Uterus (tissue), 4 donors: ENCODE data around the gene ACBD6. TPM values are rescaled to one million over a fixed set of nuclear protein-coding genes. Genes with fewer than 3 reads are reported as not detected.
A peak's percentile ranks its signal among the peaks of the same experiment; 100 is the strongest.

Experiments
- DNase-seq, 2 donors: peaks; one replicate each; pipeline ENCODE4 v3.0.0-alpha.2; 2019 to 2020
- H3K27ac ChIP-seq, 2 donors: fragments of 200-600 bp; sonication (generic); 1 replicate in 1 of 2; 2 replicates in 1 of 2; pipeline ENCODE4 v1.5.1; 2016 to 2018
- H3K27me3 ChIP-seq, 2 donors: fragments of 200-600 bp; sonication (generic); one replicate each; pipeline ENCODE4 v1.5.1; 2018 to 2019; ENCODE audit warnings: control low read depth in 1 of 2
- H3K36me3 ChIP-seq, 2 donors: fragments of 200-600 bp; sonication (generic); one replicate each; pipeline ENCODE4 v1.5.1; 2019; ENCODE audit warnings: control low read depth in 1 of 2
- H3K4me1 ChIP-seq, 2 donors: fragments of 200-600 bp; sonication (generic); one replicate each; pipeline ENCODE4 v1.5.1; 2018 to 2019; ENCODE audit warnings: control low read depth in 1 of 2
- H3K4me3 ChIP-seq, 2 donors: fragments of 200-600 bp; sonication (generic); 1 replicate in 1 of 2; 2 replicates in 1 of 2; pipeline ENCODE4 v1.5.1; 2018 to 2019; ENCODE audit warnings: mild to moderate bottlenecking in 1 of 2
- H3K9me3 ChIP-seq, 2 donors: fragments of 200-600 bp; sonication (generic); one replicate each; pipeline ENCODE4 v1.5.1; 2019; ENCODE audit warnings: control low read depth in 1 of 2
- POLR2A ChIP-seq, 2 donors: fragments of 450-650 bp; IDR thresholded peaks; one replicate each; pipeline ENCODE4 v1.6.1; 2016; ENCODE audit warnings: antibody characterized with exemption in 2 of 2, mild to moderate bottlenecking in 1 of 2, moderate library complexity in 1 of 2
- intact Hi-C: fragments of 100-400 bp; cut with DNase I; formaldehyde crosslinking; loops from one replicate; pipeline ENCODE4 v1.15.1; 2023; ENCODE audit warnings: low total_unique reads
- total RNA-seq, 4 donors: library from RNA; depleted of rRNA in 3 of 4; stranded (reverse); fragments of >200 nt in 3 of 4; gene quantifications; one replicate each; pipeline versions ENCODE4 v1.1.0 to v1.2.4, GENCODE V29; 2014 to 2023
- TF ChIP-seq, protein P1 (sequence below), 4 experiments: fragments of 200-600 bp in 2 of 4; fragments of 450-650 bp in 2 of 4; sonication (generic) in 2 of 4; IDR thresholded peaks; one replicate each; pipeline ENCODE4 v1.5.1; 2016 to 2019; ENCODE audit warnings: antibody characterized with exemption in 4 of 4, mild to moderate bottlenecking in 2 of 4, moderate library complexity in 1 of 4
- donor health status: DM: yes; HTN: yes; CAD: no.

The ACBD6 gene
- total RNA-seq, 4 donors from 2014 or later = 22.1 to 54.7 (median 39.6) TPM

DNA sequence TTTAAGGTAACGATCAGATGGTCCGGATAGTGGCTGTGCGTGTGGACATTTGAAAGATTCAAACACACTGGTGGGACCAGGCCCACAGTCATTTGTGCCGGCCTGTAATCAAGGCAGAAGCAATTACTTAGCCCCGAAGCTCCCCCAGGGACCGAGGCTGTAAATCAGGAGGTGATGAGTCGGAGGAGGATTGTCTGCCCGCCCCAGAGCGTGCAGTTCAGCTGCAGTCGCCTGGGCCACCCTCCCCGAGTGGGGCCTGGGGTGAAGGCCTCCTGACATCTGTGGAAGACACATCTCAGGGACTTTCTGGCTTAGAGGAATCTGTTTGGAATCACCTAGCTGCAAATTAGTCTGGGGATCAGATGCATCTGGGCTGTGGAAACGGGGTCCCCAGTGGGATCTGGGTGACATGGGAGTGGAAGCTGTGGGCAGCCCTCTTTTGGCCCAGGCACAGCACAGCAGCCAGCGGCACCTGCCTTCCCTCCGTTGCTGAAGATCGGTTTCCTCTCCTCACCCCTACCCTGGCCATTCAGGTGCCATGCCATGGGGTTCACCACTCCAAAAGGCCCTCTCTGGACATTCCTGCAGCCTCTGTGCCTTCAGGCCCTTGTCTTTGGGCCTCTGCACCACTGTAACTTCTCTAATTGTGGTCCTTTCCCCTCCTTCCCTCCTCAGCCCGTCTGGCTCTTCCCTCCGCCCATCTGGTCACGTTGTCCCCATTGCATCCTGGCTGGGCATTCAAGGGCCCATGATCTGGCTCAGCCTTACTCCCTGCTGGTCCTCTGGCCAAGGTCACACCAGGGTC lies 246.6 kb downstream of the ACBD6 start:
- Histone ChIP-seq H3K27ac (no peak overlapping the region), H3K27me3 (peaks cover 0 to 7% of the 10 kb centered on the region in 2 donors), H3K36me3 (no peaks in the 10 kb centered on the region), H3K4me1 (no peaks in the 10 kb centered on the region), H3K9me3 (no peaks in the 10 kb centered on the region), H3K4me3 (no peak overlapping the region)
- intact Hi-C loops = no loop called here
- DNase-seq = no peak
- TF ChIP-seq POLR2A (IDR thresholded peaks at IDR 0.05) = no peak
- TF ChIP-seq, protein P1, sequence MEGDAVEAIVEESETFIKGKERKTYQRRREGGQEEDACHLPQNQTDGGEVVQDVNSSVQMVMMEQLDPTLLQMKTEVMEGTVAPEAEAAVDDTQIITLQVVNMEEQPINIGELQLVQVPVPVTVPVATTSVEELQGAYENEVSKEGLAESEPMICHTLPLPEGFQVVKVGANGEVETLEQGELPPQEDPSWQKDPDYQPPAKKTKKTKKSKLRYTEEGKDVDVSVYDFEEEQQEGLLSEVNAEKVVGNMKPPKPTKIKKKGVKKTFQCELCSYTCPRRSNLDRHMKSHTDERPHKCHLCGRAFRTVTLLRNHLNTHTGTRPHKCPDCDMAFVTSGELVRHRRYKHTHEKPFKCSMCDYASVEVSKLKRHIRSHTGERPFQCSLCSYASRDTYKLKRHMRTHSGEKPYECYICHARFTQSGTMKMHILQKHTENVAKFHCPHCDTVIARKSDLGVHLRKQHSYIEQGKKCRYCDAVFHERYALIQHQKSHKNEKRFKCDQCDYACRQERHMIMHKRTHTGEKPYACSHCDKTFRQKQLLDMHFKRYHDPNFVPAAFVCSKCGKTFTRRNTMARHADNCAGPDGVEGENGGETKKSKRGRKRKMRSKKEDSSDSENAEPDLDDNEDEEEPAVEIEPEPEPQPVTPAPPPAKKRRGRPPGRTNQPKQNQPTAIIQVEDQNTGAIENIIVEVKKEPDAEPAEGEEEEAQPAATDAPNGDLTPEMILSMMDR (IDR thresholded peaks at IDR 0.05) = no peak

DNA sequence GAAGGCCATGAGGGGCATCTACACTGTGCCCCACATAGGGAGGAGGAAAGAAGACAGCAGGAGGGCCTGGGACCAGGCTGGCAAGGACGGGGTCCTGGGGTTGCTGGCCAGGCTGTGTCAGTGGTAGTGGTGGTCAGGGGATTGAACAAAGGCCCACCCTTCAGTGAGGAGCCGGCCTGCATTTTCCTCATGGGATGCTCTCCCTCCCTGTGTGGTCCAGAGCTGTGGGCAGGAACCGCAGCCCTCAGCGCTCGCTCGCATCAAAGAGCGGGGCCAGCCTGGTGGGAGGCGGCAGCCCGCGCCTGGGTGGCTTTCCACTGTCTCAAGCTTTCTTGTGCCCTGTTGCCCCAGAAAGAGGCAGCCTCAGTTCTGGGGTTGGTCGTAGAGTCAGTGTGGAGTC lies 247.5 kb downstream of the ACBD6 start:
- peaks cover 0 to 7% of the 10 kb centered on the region in 2 donors for H3K27me3 ChIP-seq
- DNase-seq = no peak
- intact Hi-C loops = no loop called here
- H3K4me3 ChIP-seq = no peak overlapping the region
- no peaks in the 10 kb centered on the region for H3K4me1 ChIP-seq
- H3K36me3 ChIP-seq = no peaks in the 10 kb centered on the region
- H3K27ac ChIP-seq = no peak overlapping the region
- H3K9me3 ChIP-seq = no peaks in the 10 kb centered on the region
- TF ChIP-seq, protein P1 (IDR thresholded peaks at IDR 0.05) = no peak
- no peak for TF ChIP-seq POLR2A (IDR thresholded peaks at IDR 0.05)

DNA sequence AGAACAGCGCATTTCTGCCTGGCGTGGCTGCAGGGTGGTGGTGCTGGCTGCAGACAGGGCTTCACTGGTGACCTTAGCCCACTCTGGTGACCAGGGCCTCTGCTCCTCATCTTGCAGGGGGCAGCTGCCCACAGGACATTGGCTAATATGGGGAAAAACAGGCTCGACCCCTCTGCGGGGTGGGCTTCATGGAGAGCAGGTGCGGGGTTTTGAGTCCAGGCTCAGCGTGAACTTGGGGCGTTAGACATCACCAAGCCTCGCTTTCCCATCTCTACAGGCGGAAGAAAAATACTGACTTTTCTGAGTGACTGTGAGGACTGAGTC lies 247.9 kb downstream of the ACBD6 start:
- no peak for DNase-seq
- H3K27ac ChIP-seq = no peak overlapping the region
- H3K9me3 ChIP-seq = no peaks in the 10 kb centered on the region
- H3K4me3 ChIP-seq = no peak overlapping the region
- TF ChIP-seq POLR2A (IDR thresholded peaks at IDR 0.05) = no peak
- intact Hi-C loops = no loop called here
- peaks cover 0 to 7% of the 10 kb centered on the region in 2 donors for H3K27me3 ChIP-seq
- H3K36me3 ChIP-seq = no peaks in the 10 kb centered on the region
- H3K4me1 ChIP-seq = no peaks in the 10 kb centered on the region

DNA sequence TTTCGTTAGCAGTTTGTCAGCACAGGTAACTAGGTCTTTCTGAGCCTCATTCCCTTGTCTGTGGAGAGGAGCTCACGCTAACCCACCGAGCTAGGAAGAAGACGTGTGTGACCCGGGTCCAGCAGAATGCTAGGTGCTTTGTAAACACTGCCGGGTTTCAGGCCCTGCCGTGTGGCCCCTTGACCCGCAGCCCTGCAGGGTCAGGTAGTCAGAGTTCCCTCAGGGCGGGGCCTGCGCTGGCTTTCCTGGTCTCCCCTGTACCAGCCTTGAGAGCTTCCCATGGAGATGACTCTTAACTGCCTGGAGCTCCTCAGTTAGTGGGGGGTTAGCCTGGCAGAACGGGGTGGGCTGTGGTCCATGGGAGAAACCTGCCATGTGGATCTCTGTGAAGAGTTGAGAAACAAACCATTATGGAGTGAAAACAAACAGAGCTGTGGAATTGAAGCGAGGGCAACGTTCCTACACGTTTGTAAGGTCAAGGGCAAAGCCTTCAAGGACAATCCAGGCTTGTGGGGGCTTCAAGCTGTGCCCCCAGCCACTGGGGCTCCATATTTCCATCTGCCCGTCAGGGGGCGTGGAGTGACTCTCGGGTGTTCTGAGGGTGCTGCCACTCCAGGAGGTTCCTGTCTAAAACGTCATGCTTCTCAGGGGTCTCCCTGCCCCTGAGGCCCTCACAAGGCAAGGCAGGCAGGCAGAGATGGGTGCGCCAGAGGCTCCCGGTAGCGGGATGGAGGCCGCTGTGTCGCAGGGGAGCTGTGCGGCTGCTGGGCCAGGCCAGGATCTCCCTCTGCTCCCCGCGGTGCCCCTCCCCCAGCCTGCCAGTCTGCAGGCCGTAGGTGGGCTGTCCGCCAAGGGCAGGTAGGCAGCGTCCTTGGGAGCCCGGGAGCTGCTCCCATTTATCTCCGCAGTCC lies 248.5 kb downstream of the ACBD6 start:
- intact Hi-C loops = no loop called here
- no peaks in the 10 kb centered on the region for H3K9me3 ChIP-seq
- no peak overlapping the region for H3K27ac ChIP-seq
- H3K4me1 ChIP-seq = no peaks in the 10 kb centered on the region
- H3K36me3 ChIP-seq = no peaks in the 10 kb centered on the region
- peaks cover 0 to 7% of the 10 kb centered on the region in 2 donors for H3K27me3 ChIP-seq
- no peak for TF ChIP-seq POLR2A (IDR thresholded peaks at IDR 0.05)
- TF ChIP-seq, protein P1 (IDR thresholded peaks at IDR 0.05) = no peak
- DNase-seq = no peak
- H3K4me3 ChIP-seq = no peak overlapping the region

DNA sequence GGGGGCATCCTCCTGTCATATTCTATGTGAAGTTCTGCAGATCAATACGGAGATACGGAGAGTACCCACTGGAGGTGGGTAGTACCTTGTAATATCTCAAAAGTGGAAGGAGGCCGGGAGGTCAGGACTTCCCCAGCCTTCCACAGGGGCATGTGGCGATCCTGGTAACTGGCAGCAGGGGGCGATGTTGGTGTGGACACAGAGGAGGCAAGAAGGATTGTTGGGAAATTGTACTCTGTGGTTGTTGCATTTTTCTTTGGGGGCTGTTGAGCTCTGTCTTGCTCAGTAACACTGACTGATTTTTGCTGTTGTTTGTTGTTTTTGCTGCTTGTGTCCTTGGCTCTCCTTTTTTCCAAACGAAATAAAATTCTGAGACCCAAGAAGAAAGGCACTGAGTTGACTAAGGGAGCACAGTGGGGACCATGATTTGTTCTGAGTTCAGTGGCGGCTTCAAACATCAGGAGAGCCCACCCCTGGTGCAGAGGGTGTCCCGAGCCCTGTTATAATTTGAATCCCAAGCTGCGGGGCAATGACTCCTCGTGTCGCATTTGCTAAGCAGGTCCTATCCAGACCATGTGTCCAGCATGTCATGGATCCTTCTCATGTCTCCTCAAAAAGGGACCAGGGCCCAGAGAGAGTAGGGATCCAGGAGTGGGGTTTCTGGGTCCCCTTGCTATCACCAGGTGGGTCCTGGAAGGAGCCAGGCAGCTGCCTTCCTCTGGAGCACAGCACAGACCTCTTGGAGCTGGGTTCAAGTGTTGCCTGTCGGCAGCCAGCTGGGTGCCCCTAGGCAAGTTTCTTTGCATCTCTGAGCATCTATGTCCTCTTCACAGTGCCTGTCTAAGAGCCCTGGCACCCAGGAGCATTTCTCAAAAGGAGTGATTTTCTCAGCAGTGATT lies 249.5 kb downstream of the ACBD6 start:
- peaks cover 0 to 3% of the 10 kb centered on the region in 2 donors for H3K27me3 ChIP-seq
- H3K36me3 ChIP-seq = no peaks in the 10 kb centered on the region
- TF ChIP-seq, protein P1 (IDR thresholded peaks at IDR 0.05) = peak; percentile 49 to 59 (median 51)
- no peak for TF ChIP-seq POLR2A (IDR thresholded peaks at IDR 0.05)
- H3K4me3 ChIP-seq = no peak overlapping the region
- H3K27ac ChIP-seq = no peak overlapping the region
- DNase-seq = peak; percentile 37 to 52
- H3K9me3 ChIP-seq = no peaks in the 10 kb centered on the region
- intact Hi-C loops = no loop called here
- H3K4me1 ChIP-seq = no peaks in the 10 kb centered on the region
